Tibial nerve (tissue), 3 donors: Measurements from ENCODE around the gene HMCN2.

Experiments used
- POLR2A ChIP-seq, 2 donors: fragments of 450-650 bp; IDR thresholded peaks; one replicate each; pipeline ENCODE4 v1.6.1; 2017; ENCODE audit warnings: antibody characterized with exemption in 2 of 2, mild to moderate bottlenecking in 2 of 2, moderate library complexity in 2 of 2
- TF ChIP-seq, protein P1 (sequence below), 5 experiments: fragments of 200-600 bp in 3 of 5; fragments of 450-650 bp in 2 of 5; sonication (generic) in 3 of 5; IDR thresholded peaks; one replicate each; pipeline ENCODE4 v1.5.1; 2016 to 2019; ENCODE audit warnings: antibody characterized with exemption in 5 of 5, mild to moderate bottlenecking in 3 of 5, moderate library complexity in 2 of 5

DNA sequence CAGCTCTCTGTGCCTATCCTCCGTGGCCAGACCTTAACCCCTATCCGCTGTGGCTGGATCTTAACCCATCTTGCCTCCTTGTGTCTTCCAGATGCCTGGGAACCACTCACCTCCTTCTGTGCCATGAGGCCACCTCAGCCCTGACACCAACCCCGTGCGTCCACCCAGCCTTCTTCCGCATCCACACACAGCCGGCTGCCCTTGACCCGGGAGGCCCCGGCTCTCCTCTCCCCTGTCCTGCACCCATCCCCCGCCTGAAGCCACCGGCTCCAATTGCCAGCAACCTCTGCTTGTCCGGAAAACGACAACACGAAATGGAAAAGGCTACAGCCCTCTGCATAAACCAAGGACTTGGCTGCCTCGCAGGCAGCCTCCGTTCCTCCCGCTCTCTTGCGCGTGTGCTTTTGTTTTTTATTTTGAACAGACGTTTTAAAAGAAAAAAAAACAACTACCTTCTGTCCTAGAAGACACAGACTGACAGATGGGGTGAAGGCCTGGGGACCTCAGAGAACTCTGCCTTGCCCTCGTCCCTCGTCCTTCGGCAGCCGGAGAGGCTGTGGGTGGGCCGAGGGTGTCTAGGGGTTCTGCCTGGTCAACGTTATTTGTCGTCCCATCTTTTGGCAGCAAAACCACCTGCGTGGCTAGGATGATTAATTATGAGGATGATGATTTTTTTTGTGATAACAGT, 32.5 kb upstream of the HMCN2 start:
- TF ChIP-seq, protein P1, sequence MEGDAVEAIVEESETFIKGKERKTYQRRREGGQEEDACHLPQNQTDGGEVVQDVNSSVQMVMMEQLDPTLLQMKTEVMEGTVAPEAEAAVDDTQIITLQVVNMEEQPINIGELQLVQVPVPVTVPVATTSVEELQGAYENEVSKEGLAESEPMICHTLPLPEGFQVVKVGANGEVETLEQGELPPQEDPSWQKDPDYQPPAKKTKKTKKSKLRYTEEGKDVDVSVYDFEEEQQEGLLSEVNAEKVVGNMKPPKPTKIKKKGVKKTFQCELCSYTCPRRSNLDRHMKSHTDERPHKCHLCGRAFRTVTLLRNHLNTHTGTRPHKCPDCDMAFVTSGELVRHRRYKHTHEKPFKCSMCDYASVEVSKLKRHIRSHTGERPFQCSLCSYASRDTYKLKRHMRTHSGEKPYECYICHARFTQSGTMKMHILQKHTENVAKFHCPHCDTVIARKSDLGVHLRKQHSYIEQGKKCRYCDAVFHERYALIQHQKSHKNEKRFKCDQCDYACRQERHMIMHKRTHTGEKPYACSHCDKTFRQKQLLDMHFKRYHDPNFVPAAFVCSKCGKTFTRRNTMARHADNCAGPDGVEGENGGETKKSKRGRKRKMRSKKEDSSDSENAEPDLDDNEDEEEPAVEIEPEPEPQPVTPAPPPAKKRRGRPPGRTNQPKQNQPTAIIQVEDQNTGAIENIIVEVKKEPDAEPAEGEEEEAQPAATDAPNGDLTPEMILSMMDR (IDR thresholded peaks at IDR 0.05) = no peak
- no peak for TF ChIP-seq POLR2A (IDR thresholded peaks at IDR 0.05)
